Activated T-helper 2 cell treated with anti-CD3 and anti-CD28 coated beads, Interferon-gamma antibody, Interleukin-2, Interleukin-4, amounts not matched to agents 10 μg/mL and 5 μg/mL and 100 μg/mL, durations not matched to agents 14 hours and 24 hours and 36 hours (primary cell): ENCODE results near the gene RER1. TPM values are rescaled to one million over a fixed set of nuclear protein-coding genes. Genes with fewer than 3 reads are reported as not detected.

Source experiments
- DNase-seq: peaks from one replicate; pipeline ENCODE4 v3.0.0; 2021; ENCODE audit warnings: low spot score
- H3K27ac Mint-ChIP-seq: one replicate; pipeline ENCODE4 v1.8.0; 2021; ENCODE audit warnings: mixed read lengths
- H3K27me3 Mint-ChIP-seq: one replicate; pipeline ENCODE4 v1.8.0; 2021; ENCODE audit warnings: low read depth, mixed read lengths
- H3K36me3 Mint-ChIP-seq: one replicate; pipeline ENCODE4 v1.8.0; 2021; ENCODE audit warnings: low read depth, mixed read lengths
- H3K4me1 Mint-ChIP-seq: one replicate; pipeline ENCODE4 v1.8.0; 2021; ENCODE audit warnings: low read depth, mixed read lengths
- H3K4me3 Mint-ChIP-seq: one replicate; pipeline ENCODE4 v1.8.0; 2021; ENCODE audit warnings: low read depth, mild to moderate bottlenecking, moderate library complexity, mixed read lengths
- H3K9me3 Mint-ChIP-seq: one replicate; pipeline ENCODE4 v1.8.0; 2021; ENCODE audit warnings: mixed read lengths
- intact Hi-C: fragments of 100-400 bp; cut with micrococcal nuclease; formaldehyde crosslinking; loops from one replicate; pipeline ENCODE4 v1.15.1; 2023
- total RNA-seq: library from RNA; stranded (reverse); gene quantifications from 2 replicates; pipeline ENCODE4 v1.2.3, GENCODE V29; 2022

The RER1 gene
- total RNA-seq, 1 donor from 2014 or later, result 142 TPM

DNA sequence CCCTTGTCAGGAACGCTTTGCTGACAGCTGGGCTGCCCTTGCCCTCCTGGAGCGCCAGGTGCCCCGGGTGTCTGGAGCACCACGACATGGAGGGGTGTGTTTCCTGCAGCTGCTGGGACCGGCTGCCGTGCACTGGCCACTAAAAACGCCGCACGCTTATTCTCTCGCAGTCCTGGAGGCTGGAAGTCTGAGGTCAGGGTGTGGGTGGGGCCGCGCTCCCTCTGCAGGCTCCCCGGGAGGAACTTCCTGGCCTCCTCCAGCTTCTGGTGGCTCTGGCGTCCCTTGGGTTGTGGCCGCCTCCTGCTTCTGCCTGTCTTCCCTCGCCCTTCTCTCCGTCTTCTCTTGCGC lies 56.4 kb downstream of the RER1 start:
- DNase-seq, result no peak
- Mint-ChIP-seq H3K4me1 (no peaks in the 10 kb centered on the region), H3K36me3 (no peaks in the 10 kb centered on the region), H3K9me3 (no peaks in the 10 kb centered on the region), H3K27ac (no peak overlapping the region), H3K27me3 (peaks cover 4% of the 10 kb centered on the region), H3K4me3 (no peak overlapping the region)
- intact Hi-C loops, result no loop called here

DNA sequence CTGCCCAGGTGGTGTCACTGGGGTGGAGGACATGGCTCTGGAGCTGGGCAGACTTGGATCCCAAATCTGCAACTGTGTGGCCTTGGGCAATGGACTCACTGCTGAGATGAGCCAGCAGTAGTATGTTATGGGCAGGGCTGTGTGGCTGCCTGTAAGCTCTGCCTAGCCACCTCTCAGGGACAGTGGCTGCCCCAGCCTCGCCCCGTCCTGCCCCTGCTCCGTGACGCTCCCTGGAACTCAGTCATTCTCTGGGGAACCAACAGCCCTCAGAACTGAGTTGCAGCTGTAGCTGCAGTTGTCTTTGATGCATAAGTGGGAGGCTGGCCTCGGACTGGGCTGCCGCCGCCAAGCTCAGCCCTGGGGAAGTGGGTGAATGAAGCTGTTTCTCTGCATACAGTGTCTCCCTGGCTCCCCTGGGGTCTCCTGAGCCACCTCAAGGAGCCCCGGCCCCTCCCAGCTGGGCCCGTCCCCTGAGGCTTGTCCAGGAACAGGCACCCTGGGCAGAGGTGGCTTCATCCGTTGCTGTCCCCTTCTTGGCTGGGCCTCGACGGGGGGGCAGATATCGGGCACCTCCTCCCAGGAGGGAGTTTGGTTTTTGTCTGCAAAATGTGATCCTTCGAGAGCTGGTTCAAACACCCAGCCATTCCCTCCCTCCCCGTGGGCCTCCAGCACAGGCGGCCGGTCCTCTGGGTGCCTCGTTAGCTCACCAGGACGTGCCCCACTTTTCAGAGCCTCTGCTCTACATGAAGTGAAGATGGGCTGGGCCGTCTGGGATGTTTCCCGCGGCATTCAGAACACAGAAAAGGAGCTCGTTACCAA lies 58.2 kb downstream of the RER1 start:
- Mint-ChIP-seq H3K4me3 (no peak overlapping the region), H3K9me3 (no peaks in the 10 kb centered on the region), H3K27me3 (peaks cover 4% of the 10 kb centered on the region), H3K36me3 (no peaks in the 10 kb centered on the region), H3K4me1 (no peaks in the 10 kb centered on the region), H3K27ac (no peak overlapping the region)
- intact Hi-C loops, result no loop called here
- no peak for DNase-seq

DNA sequence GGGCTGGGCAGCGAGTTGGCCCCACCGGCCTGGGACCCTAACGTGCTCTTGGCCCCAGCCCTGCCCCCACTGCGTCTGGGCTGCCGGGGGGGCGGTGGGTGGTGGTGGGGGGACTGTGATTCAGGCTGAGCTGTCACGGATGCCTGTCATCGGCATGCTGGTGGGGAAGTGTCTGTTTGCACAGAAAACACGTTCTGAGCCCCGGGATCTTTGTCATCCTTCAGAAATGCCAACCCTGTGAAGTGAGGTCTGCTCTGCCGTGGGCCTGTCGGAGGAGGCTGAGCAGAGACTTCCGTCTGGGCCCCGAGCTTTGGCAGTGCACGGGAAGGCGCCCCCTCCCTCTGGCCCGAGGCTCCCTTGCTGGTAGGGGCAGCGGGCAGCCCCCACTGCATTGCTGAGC lies 60.1 kb downstream of the RER1 start:
- H3K36me3 Mint-ChIP-seq, result no peaks in the 10 kb centered on the region
- H3K27me3 Mint-ChIP-seq, result no peaks in the 10 kb centered on the region

DNA sequence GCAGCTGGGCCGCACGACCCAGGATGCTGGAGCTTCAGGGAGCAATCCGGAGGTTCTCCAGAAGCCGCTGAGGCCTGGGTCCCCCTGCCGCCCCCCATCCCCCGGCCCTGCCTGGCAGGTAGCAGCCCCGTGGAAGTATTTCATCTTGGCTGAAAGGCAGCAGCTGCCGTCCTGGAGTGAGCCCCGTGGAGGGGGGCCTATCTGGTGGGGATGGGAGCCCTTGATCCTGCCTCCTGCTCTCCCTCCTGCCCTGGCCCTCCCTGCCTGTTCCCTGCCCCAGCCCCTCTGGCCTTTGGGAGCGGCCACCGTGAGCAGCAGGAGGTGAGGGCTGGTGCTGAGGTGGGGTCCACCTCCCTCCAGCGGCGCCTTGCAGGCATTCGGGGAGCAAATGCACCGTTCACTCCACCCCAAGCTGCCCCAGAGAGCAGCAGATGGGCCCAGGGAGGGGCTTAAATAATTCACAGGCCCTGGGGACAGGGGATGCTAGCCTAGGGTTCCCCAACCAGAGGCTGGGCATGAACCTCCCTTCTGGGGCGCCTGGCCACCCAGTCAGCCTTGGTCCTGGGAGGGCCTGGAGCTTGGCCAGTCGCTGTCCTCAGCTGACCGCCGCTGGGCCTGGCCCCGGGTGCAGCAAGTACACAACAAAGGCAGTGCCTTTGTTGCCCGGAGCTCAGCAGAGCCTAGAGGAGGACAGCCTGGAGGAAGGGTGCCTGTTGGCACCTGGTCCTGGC lies 60.7 kb downstream of the RER1 start:
- H3K4me1 Mint-ChIP-seq, result no peaks in the 10 kb centered on the region
- DNase-seq, result no peak
- no peaks in the 10 kb centered on the region for H3K9me3 Mint-ChIP-seq
- H3K36me3 Mint-ChIP-seq, result no peaks in the 10 kb centered on the region
- no peaks in the 10 kb centered on the region for H3K27me3 Mint-ChIP-seq
- no peak overlapping the region for H3K4me3 Mint-ChIP-seq
- H3K27ac Mint-ChIP-seq, result no peak overlapping the region
- intact Hi-C loops, result no loop called here

More for the DNA sequence above, 60.1 kb downstream of the RER1 start:
- Mint-ChIP-seq H3K9me3 (no peaks in the 10 kb centered on the region), H3K27ac (no peak overlapping the region), H3K4me1 (no peaks in the 10 kb centered on the region), H3K4me3 (no peak overlapping the region)
- intact Hi-C loops, result no loop called here
- DNase-seq, result no peak

DNA sequence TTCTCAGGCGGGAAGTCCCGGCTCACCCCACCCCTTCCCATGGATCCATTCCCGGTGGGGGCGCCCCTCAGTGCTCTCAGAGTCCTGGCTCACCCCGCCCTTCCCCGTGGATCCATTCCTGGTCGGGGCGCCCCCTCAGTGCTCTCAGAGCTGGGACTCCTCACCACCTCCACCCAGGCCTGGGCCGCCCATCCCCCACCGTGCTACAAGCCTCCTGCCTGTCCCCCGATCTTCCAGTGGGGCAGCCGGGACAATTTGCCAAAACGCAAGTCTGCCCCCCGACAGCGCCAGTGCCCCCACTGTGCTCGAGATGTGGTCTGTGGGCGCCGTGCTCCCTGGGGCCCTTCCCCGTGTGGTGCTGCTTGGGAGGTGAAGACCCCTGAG lies 61.3 kb downstream of the RER1 start:
- no peak for DNase-seq
- no peaks in the 10 kb centered on the region for H3K4me1 Mint-ChIP-seq
- no peak overlapping the region for H3K4me3 Mint-ChIP-seq
- H3K27me3 Mint-ChIP-seq, result no peaks in the 10 kb centered on the region
- H3K9me3 Mint-ChIP-seq, result no peaks in the 10 kb centered on the region
- H3K27ac Mint-ChIP-seq, result no peak overlapping the region
- intact Hi-C loops, result no loop called here
- no peaks in the 10 kb centered on the region for H3K36me3 Mint-ChIP-seq

DNA sequence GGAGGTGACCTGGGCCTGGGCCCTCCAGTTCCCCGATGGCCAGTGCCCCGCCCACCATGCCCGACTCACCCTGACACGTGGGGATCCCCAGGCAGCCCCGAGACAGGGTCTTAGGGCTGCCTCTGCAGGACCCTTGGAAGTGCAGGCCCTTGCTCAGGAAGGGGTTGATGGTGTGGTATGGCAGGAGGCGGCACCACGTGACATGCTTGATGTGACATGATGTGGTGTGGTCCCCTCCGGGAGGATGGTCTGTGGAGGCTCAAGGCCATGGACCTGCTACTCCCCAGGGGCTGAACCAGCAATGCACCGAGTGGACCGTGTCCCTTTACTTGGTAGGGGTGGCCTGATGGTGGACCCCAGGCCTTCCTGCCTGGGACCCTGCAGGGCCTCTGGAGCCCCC lies 62.6 kb downstream of the RER1 start:
- no peaks in the 10 kb centered on the region for H3K27me3 Mint-ChIP-seq
- H3K27ac Mint-ChIP-seq, result no peak overlapping the region
- no peaks in the 10 kb centered on the region for H3K36me3 Mint-ChIP-seq
- no peak for DNase-seq
- intact Hi-C loops, result no loop called here
- no peak overlapping the region for H3K4me3 Mint-ChIP-seq
- no peaks in the 10 kb centered on the region for H3K9me3 Mint-ChIP-seq
- no peaks in the 10 kb centered on the region for H3K4me1 Mint-ChIP-seq

Other genes with a start within 250 kb of the RER1 start
- gene FAAP20, start 197.1 kb upstream of the RER1 start, total RNA-seq, result 61.5 and 63.8 TPM in 2 replicates
- gene SKI, start 163.5 kb upstream of the RER1 start, total RNA-seq, result 37.0 and 41.1 TPM in 2 replicates
- gene MORN1, start 287 bp upstream of the RER1 start, total RNA-seq, result 7.5 and 8.0 TPM in 2 replicates
- 17.6 and 18.2 TPM in 2 replicates for gene PEX10, start 20.7 kb downstream of the RER1 start, total RNA-seq
- gene PLCH2, start 84.4 kb downstream of the RER1 start, total RNA-seq, result 2.6 and 2.8 TPM in 2 replicates
- gene PANK4, start 134.8 kb downstream of the RER1 start, total RNA-seq, result 49.1 and 52.2 TPM in 2 replicates
- not detected in 2 replicates for gene HES5, start 138.4 kb downstream of the RER1 start, total RNA-seq
- gene TNFRSF14, start 164.5 kb downstream of the RER1 start, total RNA-seq, result 191 and 199 TPM in 2 replicates
- gene PRXL2B, start 194.9 kb downstream of the RER1 start, total RNA-seq, result 26.5 and 28.4 TPM in 2 replicates
- 0.73 and 1.2 TPM in 2 replicates for gene MMEL1, start 241.2 kb downstream of the RER1 start, total RNA-seq